ENCODE measurements around the gene CPSF3.

Gene CPSF3

GRCh38 chr2:9472511-9472910 is 49.1 kb downstream of the CPSF3 start:
- no peak for TF ChIP-seq CTCF (IDR thresholded peaks at IDR 0.05; ENCODE audit: insufficient read depth, low read length, poor library complexity, severe bottlenecking)
- no peak for TF ChIP-seq EZH2phosphoT487 (conservative IDR thresholded peaks at IDR 0.05; ENCODE audit: low read length)
- Histone ChIP-seq H3K79me2 (ENCODE audit: insufficient read depth, low read length) (0 out of 2 replicates have a peak, but pooled peaks cover 14% of the 10 kb centered on the region), H2AFZ (ENCODE audit: low read depth, low read length, severe bottlenecking) (no peak overlapping the region), H3K9me3 (ENCODE audit: insufficient read depth, low read length) (no peaks in the 10 kb centered on the region; the same call in 1 of the 2 replicates), H3K27me3 (ENCODE audit: low read length) (no peaks in the 10 kb centered on the region), H4K20me1 (ENCODE audit: low read depth, low read length) (no peaks in the 10 kb centered on the region), H3K9ac (ENCODE audit: low read length) (no peak overlapping the region), H3K9me2 (replicated peaks; ENCODE audit: insufficient read depth, low read length) (no peaks in the 10 kb centered on the region), H3K4me2 (ENCODE audit: low read depth, low read length, poor library complexity, severe bottlenecking) (no peak overlapping the region), H3K4me3 (ENCODE audit: insufficient read depth, low read length, poor library complexity, severe bottlenecking) (no peak overlapping the region), H3K27ac (ENCODE audit: low read depth, low read length) (peak overlapping the region; percentile 72; the same call in 1 of the 2 replicates), H3F3A (ENCODE audit: insufficient read depth) (peaks cover 24% of the 10 kb centered on the region), H3K36me3 (ENCODE audit: low read length) (peaks cover 9% of the 10 kb centered on the region)

- H4K20me1 ChIP-seq (ENCODE audit: low read depth, low read length): no peaks in the 10 kb centered on the region
- no peaks in the 10 kb centered on the region for H3K9me2 ChIP-seq (replicated peaks; ENCODE audit: insufficient read depth, low read length)
- peak overlapping the region; percentile 84 for H3K4me3 ChIP-seq (ENCODE audit: insufficient read depth, low read length, poor library complexity, severe bottlenecking)
- H3K9me3 ChIP-seq (ENCODE audit: insufficient read depth, low read length): no peaks in the 10 kb centered on the region; the same call in 1 of the 2 replicates
- TF ChIP-seq EZH2phosphoT487 (conservative IDR thresholded peaks at IDR 0.05; ENCODE audit: low read length): no peak
- TF ChIP-seq CTCF (IDR thresholded peaks at IDR 0.05; ENCODE audit: insufficient read depth, low read length, poor library complexity, severe bottlenecking): no peak
- peaks cover 33% of the 10 kb centered on the region for H3F3A ChIP-seq (ENCODE audit: insufficient read depth)
- H3K27ac ChIP-seq (ENCODE audit: low read depth, low read length): peak overlapping the region; percentile 72
- no peaks in the 10 kb centered on the region for H3K27me3 ChIP-seq (ENCODE audit: low read length)
- 0 out of 2 replicates have a peak, but pooled peaks cover 14% of the 10 kb centered on the region for H3K79me2 ChIP-seq (ENCODE audit: insufficient read depth, low read length)
- H3K36me3 ChIP-seq (ENCODE audit: low read length): peaks cover 9% of the 10 kb centered on the region
- peak overlapping the region; percentile 85 for H3K9ac ChIP-seq (ENCODE audit: low read length)
- H3K4me2 ChIP-seq (ENCODE audit: low read depth, low read length, poor library complexity, severe bottlenecking): peak overlapping the region; percentile 96
- peak overlapping the region; percentile 85 for H2AFZ ChIP-seq (ENCODE audit: low read depth, low read length, severe bottlenecking)
These were observed 50.0 kb downstream of the CPSF3 start for GRCh38 chr2:9473308-9473984.

- 0 out of 2 replicates have a peak, but pooled peaks cover 14% of the 10 kb centered on the region for H3K79me2 ChIP-seq (ENCODE audit: insufficient read depth, low read length)
- H3K9me2 ChIP-seq (replicated peaks; ENCODE audit: insufficient read depth, low read length): no peaks in the 10 kb centered on the region
- peaks cover 9% of the 10 kb centered on the region for H3K36me3 ChIP-seq (ENCODE audit: low read length)
- no peaks in the 10 kb centered on the region for H3K27me3 ChIP-seq (ENCODE audit: low read length)
- peak overlapping the region; percentile 85 for H3K9ac ChIP-seq (ENCODE audit: low read length)
- H4K20me1 ChIP-seq (ENCODE audit: low read depth, low read length): no peaks in the 10 kb centered on the region
- H2AFZ ChIP-seq (ENCODE audit: low read depth, low read length, severe bottlenecking): peak overlapping the region; percentile 85
- TF ChIP-seq CTCF (IDR thresholded peaks at IDR 0.05; ENCODE audit: insufficient read depth, low read length, poor library complexity, severe bottlenecking) (no peak), EZH2phosphoT487 (conservative IDR thresholded peaks at IDR 0.05; ENCODE audit: low read length) (no peak)
- H3F3A ChIP-seq (ENCODE audit: insufficient read depth): peaks cover 38% of the 10 kb centered on the region
- H3K27ac ChIP-seq (ENCODE audit: low read depth, low read length): peak overlapping the region; percentile 72
- H3K4me3 ChIP-seq (ENCODE audit: insufficient read depth, low read length, poor library complexity, severe bottlenecking): peak overlapping the region; percentile 84
- H3K4me2 ChIP-seq (ENCODE audit: low read depth, low read length, poor library complexity, severe bottlenecking): peak overlapping the region; percentile 96
- H3K9me3 ChIP-seq (ENCODE audit: insufficient read depth, low read length): no peaks in the 10 kb centered on the region; the same call in 1 of the 2 replicates
These were observed 50.5 kb downstream of the CPSF3 start for GRCh38 chr2:9473985-9474360.
